SK-N-SH (cell line): ENCODE results near the gene CNTN2.

Source experiments
- CTCF ChIP-seq: fragments of 200-600 bp; sonication (generic); IDR thresholded peaks from 2 replicates; pipeline ENCODE4 v1.6.1; 2017; ENCODE audit warnings: antibody characterized with exemption, mild to moderate bottlenecking, moderate library complexity
- EP300 ChIP-seq, 2 experiments: IDR thresholded peaks; 2 replicates each; pipeline versions ENCODE4 v1.4.0 to v1.6.1; 2012; ENCODE audit warnings: borderline replicate concordance in 1 of 2, low read depth in 1 of 2, low read length in 1 of 2
- EZH2phosphoT487 ChIP-seq: fragments of 200-600 bp; sonication (generic); IDR thresholded peaks from 2 replicates; pipeline ENCODE4 v1.6.1; 2017; ENCODE audit warnings: low read depth, mixed run types, mild to moderate bottlenecking, antibody characterized with exemption, moderate library complexity, borderline replicate concordance
- FOSL2 ChIP-seq: IDR thresholded peaks from 2 replicates; pipeline ENCODE4 v1.4.0; 2012; ENCODE audit warnings: low read depth, mild to moderate bottlenecking, moderate library complexity, borderline replicate concordance
- JUND ChIP-seq: IDR thresholded peaks from 2 replicates; pipeline ENCODE4 v1.4.0; 2012
- MAX ChIP-seq: IDR thresholded peaks from 2 replicates; pipeline ENCODE4 v1.4.0; 2012; ENCODE audit warnings: low read depth
- RAD21 ChIP-seq: IDR thresholded peaks from 2 replicates; pipeline ENCODE4 v1.6.1; 2012; ENCODE audit warnings: mild to moderate bottlenecking, low read length
- REST ChIP-seq: IDR thresholded peaks from 2 replicates; pipeline ENCODE4 v1.6.1; 2012; ENCODE audit warnings: mild to moderate bottlenecking, low read depth, low read length, moderate library complexity
- RFX5 ChIP-seq: IDR thresholded peaks from 2 replicates; pipeline ENCODE4 v1.6.1; 2012; ENCODE audit warnings: mild to moderate bottlenecking, improper control_type of control experiment, low read length
- TAF1 ChIP-seq: IDR thresholded peaks from 2 replicates; pipeline ENCODE4 v1.6.1; 2012; ENCODE audit warnings: low read depth, mild to moderate bottlenecking, low read length, moderate library complexity, borderline replicate concordance
- TCF12 ChIP-seq: IDR thresholded peaks from 2 replicates; pipeline ENCODE4 v1.4.0; 2012
- TEAD4 ChIP-seq: IDR thresholded peaks from 2 replicates; pipeline ENCODE4 v1.4.0; 2012; ENCODE audit warnings: mild to moderate bottlenecking, borderline replicate concordance; ENCODE audit not compliant: insufficient read depth
- USF1 ChIP-seq: IDR thresholded peaks from 2 replicates; pipeline ENCODE4 v1.4.0; 2012; ENCODE audit warnings: low read depth, borderline replicate concordance
- ZBTB33 ChIP-seq: IDR thresholded peaks from 2 replicates; pipeline ENCODE4 v1.4.0; 2012; ENCODE audit warnings: low read depth, borderline replicate concordance

GRCh38 chr1:205044741-205045140, 1.7 kb downstream of the CNTN2 start:
- no peak for TF ChIP-seq CTCF
- no peak for TF ChIP-seq USF1
- TF ChIP-seq RAD21: no peak
- no peak for TF ChIP-seq MAX
- no peak for TF ChIP-seq TAF1
- TF ChIP-seq TCF12: no peak
- peak; percentile 87 for TF ChIP-seq REST
- TF ChIP-seq RFX5: no peak
- TF ChIP-seq JUND: no peak
- no peak for TF ChIP-seq EZH2phosphoT487
- TF ChIP-seq FOSL2: no peak
- TF ChIP-seq EP300 (IDR thresholded peaks at IDR 0.05; ENCODE audit: borderline replicate concordance in 1 of 2, low read depth in 1 of 2, low read length in 1 of 2): no peak
- TF ChIP-seq TEAD4: no peak
- TF ChIP-seq ZBTB33: no peak
